PFSK-1 (cell line): Measurements from ENCODE around the gene XYLT1.

ENCODE experiments used
- FOXP2 ChIP-seq: optimal IDR thresholded peaks from 2 replicates; pipeline ENCODE3; 2011; ENCODE audit warnings: borderline replicate concordance, control low read depth, inconsistent platforms; ENCODE audit not compliant: insufficient read depth; ENCODE audit errors: extremely low read length, extremely low read depth
- POLR2AphosphoS5 ChIP-seq: IDR thresholded peaks from 2 replicates; pipeline ENCODE4 v1.6.1; 2012; ENCODE audit warnings: low read depth, mild to moderate bottlenecking, control low read depth, low read length, moderate library complexity
- REST ChIP-seq, 2 experiments: IDR thresholded peaks; 2 replicates each; pipeline versions ENCODE4 v1.6.1 to v1.8.0; 2011 to 2012; ENCODE audit warnings: low read depth in 2 of 2, low read length in 2 of 2, control low read depth in 1 of 2, inconsistent platforms in 1 of 2, mild to moderate bottlenecking in 1 of 2, moderate library complexity in 1 of 2; ENCODE audit not compliant: insufficient read depth in 1 of 2
- SIN3A ChIP-seq: IDR thresholded peaks from 2 replicates; pipeline ENCODE4 v1.6.1; 2012; ENCODE audit warnings: mild to moderate bottlenecking, low read length, moderate library complexity, borderline replicate concordance; ENCODE audit not compliant: insufficient read depth
- TAF1 ChIP-seq: IDR thresholded peaks from 2 replicates; pipeline ENCODE4 v1.6.1; 2012; ENCODE audit warnings: low read length, control low read depth, borderline replicate concordance; ENCODE audit not compliant: insufficient read depth

XYLT1 gene

DNA sequence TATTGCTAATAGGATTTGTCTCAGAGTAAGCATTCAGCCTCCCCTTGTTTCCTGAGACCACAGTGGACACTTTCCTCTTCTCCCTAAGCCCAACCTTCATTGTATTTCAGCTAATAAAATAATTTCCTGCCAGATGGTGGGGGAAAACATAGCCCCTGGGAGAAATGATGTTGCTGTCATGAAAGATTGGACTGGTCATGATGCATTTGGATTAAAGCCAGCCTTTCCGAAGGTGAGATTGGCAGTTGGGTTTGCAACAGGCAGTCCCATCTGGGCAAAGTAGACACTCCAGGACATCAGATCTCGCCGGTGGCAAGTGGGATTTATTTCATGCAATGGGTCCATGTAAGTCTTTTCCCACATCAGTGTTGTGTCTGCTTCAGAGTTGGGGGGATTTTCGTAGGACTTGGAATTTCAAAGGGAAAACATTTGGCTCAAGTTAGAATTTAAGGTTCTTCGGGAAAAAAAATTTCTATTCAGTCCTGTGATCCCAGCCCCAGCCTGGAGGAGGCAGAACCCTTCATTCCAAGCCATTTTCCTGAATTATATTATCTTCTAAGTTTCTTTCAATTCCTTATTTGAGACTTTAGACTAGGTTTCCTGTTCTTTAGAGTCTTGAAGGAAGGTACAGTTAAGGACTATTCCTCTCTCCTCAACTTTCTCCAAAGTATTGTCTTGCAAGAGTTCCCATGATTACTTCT lies 391.7 kb downstream of the XYLT1 start:
- no peak for TF ChIP-seq SIN3A
- TF ChIP-seq REST (IDR thresholded peaks at IDR 0.05; ENCODE audit: insufficient read depth in 1 of 2, low read depth in 2 of 2, low read length in 2 of 2) = no peak
- TF ChIP-seq TAF1 = no peak
- TF ChIP-seq POLR2AphosphoS5 = no peak
- TF ChIP-seq FOXP2 = no peak

GRCh38 chr16:17076818-17077498 lies 393.8 kb downstream of the XYLT1 start:
- no peak for TF ChIP-seq SIN3A

- TF ChIP-seq POLR2AphosphoS5 (no peak), SIN3A (no peak), FOXP2 (no peak), TAF1 (no peak), REST (IDR thresholded peaks at IDR 0.05; ENCODE audit: insufficient read depth in 1 of 2, low read depth in 2 of 2, low read length in 2 of 2) (no peak)
Observed at GRCh38 chr16:17076092-17076754, 394.5 kb downstream of the XYLT1 start.

DNA sequence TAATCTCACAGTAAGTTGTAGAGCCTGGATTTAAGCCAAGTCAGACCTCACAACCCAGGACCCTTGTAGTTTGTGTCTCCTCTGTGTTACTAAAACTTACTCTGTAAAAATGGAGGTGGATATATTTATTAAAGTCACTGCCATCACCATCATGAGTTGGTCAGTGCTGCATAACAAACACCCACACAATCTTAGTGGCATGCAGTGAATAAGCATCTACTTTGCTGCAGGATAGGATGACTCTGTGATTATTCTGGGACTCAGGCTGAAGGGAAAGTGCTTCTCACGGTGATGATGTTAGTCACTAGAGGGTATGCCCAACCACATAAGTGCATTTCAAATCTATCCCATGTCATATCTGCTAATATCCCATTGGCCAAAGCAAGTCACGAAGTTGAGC lies 398.7 kb downstream of the XYLT1 start:
- no peak for TF ChIP-seq POLR2AphosphoS5
- TF ChIP-seq TAF1 = no peak
- no peak for TF ChIP-seq SIN3A
- no peak for TF ChIP-seq REST (IDR thresholded peaks at IDR 0.05; ENCODE audit: insufficient read depth in 1 of 2, low read depth in 2 of 2, low read length in 2 of 2)
- no peak for TF ChIP-seq FOXP2

DNA sequence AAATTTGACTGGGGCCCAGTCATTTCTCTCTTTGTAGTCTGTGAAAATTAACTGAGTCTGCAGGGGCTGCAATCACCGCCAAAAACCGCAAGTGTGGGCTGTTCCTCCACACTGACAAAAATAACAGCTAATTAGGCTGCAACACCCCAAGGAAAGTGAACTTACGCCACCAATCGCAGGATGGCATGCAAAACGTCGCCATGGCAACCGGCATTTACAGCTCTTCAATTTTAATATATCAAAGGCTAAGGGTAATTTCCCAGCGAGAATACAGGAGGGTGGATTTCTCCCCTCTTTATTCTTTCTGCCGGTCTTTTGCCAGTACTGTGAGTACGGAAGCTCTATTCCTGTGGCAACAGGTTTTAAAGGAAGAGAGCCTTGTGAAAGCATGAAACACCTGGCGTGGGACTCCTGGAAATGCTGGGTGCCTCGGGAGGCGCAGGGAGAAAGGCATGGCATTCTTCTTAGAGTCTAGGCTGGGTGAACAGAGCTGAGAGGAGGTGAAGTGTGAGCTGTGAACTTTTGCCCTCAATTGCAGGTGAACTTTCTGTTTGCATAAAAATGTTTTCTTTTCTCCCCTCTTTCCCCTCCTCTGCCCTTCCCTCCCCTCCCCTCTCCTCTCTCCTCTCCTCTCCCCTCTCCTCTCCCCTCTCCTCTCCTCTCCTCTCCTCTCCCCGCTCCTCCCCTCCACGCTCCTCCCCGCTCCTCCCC lies 399.7 kb downstream of the XYLT1 start:
- no peak for TF ChIP-seq SIN3A
- TF ChIP-seq POLR2AphosphoS5 = no peak
- TF ChIP-seq TAF1 = no peak
- no peak for TF ChIP-seq REST (IDR thresholded peaks at IDR 0.05; ENCODE audit: insufficient read depth in 1 of 2, low read depth in 2 of 2, low read length in 2 of 2)
- no peak for TF ChIP-seq FOXP2
